Daoy (cell line): Measurements from ENCODE around the gene FSTL3. TPM values are rescaled to one million over a fixed set of nuclear protein-coding genes. Genes with fewer than 3 reads are reported as not detected.
"Not testable (repeated sequence)": the region's sequence is repeated elsewhere in the genome, so short reads cannot be mapped to it uniquely, and the experiment has no call there.

ENCODE experiments used
- DNase-seq: peaks from one replicate; pipeline ENCODE4 v3.0.0-alpha.2; 2015; ENCODE audit warnings: low read depth
- total RNA-seq: library from RNA; depleted of rRNA; stranded (reverse); fragments of >200 nt; shearing (Covaris generic); gene quantifications from 2 replicates; pipeline ENCODE4 v1.2.3, GENCODE V29; 2014; rRNA removed

Gene FSTL3
- total RNA-seq, result 104 and 119 TPM in 2 replicates

DNA sequence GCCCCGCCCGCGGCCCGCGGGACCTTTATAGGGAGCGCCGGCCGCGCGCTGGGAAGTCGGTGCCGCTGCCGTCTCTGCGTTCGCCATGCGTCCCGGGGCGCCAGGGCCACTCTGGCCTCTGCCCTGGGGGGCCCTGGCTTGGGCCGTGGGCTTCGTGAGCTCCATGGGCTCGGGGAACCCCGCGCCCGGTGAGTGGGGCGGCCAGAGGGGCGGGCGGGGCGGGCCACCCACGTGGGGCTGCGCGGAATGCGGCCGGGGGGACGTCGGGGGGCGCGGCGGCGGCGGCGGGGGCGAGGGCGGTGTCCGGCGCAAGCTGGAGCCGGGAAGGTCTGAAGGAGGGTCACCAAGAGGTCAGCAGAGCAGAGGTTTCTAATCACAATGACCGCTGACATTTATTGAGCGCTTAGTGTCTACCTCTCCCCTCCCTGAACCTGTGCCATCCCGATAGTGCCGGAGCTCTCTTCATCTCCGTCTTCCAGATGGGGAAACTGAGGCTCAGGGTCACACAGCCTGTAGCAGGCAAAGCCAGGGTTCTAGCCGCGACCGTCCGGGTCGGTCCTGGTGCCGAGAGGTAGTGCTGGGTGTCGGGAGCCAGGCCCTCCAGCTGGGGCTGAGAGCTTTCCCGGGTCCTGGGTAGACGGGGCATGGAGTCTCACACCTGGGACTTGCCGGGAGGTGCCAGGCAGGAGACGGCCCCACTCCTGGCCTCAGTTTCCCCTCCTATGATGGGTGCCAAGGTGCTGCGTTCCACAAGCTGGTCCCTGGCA, at the start of gene FSTL3:
FSTL3 (plus strand) TSS at position 54 of the 767 bp plus-strand sequence; CDS start at position 86, 32 bp downstream.
- peak; percentile 49 for DNase-seq

DNA sequence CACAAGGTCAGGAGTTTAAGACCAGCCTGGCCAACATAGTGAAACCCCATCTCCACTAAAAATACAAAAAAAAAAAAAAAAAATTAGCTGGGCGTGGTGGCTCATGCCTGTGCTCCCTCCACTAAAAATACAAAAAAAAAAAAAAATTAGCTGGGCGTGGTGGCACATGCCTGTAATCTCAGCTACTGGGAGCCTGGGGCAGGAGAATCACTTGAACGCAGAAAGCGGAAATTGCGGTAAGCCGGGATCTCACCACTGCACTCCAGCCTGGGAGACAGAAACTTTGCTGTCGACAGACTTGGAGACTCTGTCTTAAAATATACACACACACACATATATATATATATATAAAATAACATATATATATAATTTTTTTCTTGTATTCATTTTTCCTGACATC, 49.6 kb upstream of the FSTL3 start:
- DNase-seq, result not testable (repeated sequence)

DNA sequence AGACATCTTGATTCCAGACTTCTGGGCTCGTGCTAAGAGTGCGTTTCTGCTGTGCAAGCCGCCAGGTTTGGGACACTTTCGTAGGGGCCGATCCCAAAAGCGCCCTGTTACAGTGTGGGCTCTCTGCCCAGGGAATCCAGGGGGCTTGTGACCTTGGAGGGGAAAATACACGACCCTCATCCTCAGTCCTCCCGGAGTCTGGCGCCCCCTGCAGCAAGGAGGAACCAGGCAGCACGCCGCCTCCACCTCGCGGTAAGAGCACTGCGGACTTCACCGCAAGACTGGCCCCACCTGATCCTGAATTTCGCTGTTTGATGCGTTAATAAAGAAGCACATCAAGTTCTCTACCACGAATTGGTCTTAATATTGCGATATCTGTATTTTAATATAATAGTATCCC, 48.0 kb upstream of the FSTL3 start:
- no peak for DNase-seq

DNA sequence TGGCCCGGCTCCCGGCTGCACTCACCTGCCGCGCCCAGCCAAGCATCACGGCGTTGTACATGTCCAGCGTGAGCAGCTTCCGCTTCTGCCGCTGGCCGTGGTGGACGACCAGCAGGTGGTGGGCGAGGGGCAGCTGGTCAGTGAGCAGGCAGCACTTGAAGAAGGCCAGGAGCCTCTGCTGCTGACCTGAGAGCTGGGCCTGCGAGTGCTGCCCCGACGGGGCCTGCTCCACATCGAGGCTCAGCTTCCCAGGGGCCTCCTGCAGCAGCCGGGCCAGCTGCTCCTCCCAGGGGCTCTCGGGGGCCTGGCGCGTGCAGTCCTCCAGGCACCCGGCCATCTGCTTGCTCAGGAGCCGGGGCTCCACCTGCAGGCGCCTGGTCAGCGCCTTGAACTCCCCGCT, 46.7 kb upstream of the FSTL3 start:
- not testable (repeated sequence) for DNase-seq

DNA sequence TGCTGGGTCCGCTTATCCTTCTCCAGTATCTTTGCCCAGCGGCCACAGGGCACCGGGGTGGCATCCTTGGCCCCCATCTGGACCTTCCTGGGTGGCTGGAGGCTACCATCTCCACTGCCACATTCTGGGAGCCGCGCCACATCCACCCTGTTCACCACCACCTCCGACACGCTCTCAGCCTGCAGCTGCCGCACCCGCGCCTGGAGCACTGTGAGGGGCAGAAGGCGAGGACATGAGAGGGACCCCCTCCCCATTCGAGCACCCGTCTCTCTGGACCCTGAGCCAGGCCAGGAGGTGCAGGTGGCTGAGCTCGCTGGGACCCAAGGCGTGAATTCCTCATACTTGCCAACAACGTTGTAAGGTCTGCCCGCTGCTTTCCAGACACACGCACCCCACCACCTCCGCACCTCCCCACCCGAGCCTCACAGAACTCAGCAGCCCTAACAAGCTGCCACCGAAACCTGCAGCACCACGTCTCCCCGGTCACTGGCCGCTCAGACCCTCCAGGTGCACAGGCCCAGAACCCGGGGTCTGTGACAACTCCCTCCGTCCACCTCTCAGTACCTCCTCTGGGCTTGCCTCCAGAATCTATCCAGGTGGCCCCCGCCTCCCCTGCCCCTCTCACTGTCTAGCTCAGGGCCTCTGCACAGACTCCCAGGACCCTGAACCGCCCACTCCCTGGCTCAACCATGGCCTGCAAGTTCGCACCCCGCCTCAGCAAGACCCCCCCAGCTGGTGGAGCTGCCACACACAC, 46.1 kb upstream of the FSTL3 start:
- no peak for DNase-seq

DNA sequence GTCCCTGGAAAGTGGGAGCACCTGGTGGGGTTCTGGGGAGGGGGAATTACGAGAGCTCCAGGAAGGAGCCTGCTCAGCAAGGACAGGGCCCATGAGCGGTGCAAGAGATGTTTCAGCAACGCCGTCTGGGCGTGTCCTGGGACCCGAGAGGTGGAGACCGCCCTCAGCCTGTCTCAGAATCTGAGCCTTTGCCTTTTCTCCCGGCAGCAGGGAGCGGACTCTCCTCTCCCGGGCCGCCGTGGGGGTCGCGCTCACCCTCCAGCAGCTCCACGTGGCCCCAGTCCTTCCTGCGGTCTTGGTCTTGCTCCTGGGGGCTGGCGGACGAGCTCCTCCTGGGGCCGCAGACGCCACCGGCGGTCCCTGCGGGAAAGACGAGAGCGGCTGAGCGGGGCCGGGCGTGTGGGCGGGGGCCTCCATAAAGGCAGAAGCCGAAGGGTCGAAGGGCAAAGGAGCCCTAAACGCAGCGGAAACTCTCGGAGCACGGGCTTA, 43.6 kb upstream of the FSTL3 start:
- DNase-seq, result peak; percentile 82

DNA sequence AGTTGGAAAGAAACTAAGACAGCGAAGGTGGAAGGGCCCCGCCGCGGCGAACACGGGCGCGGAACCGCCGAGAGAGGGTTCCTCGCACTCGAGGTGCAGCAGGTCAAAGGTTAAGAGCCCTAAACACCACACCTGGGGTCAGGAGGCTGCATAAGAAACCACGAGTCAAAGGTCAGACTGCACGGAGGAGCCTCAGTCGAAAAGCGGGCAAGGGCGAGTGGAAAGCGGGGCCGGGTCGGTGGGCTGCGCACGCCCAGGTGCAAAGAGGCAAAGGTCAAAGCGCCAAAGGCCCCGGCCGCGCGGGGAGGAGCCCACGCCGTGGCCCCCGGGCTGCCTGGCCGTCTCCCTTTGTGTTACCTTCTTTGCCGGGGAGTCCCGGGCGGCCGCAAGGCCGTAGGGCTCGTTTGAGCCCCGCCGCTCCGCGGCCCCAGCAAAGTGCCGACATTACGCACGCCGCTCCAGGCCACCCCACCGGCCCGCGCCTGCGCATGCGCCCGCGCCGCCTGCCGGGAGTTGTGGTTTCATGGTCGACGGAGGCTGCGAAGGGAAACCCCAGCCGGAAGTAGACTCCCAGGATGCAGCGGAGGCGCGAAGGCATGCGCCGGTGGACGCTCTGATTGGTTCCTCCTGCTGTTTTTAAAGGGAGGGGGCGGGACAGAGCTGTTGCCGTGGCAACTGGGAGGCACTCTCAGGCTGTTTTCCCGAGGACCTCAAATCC, 43.0 kb upstream of the FSTL3 start, which contains the start of gene POLRMT:
POLRMT (minus strand) TSS at position 470 of the 718 bp plus-strand sequence; CDS start at position 445, 25 bp downstream.
- peak; percentile 99 for DNase-seq

DNA sequence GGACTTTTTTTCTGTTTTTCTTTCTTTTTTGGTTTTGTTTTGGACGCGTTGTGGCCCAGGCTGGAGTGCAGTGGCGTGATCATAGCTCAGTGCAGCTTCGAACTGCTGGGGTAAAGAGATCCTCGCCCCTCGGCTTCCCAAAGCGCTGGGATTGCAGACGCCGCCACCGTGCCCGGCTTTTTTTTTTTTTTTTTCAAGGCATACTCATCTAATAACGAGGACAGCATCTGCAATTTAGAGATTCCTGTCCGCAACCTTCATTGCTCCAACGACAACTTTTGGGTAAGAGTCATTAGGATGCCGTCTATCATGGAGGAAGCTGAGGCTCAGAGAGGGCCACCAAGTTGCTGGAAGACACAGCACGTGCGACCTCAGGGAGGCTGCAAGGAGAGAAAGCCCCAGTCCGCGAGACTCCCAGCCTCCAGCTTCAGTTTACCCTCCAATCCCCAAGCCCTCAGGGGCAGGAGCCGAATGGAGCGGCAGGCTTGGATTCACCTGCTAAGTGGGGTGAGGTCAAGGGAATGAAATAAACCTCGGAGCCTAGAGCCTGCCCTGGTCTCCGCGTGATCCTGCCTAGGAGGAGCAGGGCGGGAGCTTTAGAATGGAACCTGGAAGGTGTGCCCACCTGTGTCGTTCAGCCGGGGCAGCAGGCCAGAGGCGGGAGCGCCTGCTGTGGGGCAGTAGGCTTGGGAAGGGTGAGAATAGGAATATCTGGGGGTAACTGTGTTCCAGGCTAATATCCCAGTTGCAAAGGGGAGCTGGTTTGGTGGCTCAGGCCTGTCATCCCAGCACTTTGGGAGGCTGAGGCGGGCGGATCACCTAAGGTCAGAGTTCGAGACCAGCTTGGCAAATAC, 42.2 kb upstream of the FSTL3 start:
- DNase-seq, result no peak

DNA sequence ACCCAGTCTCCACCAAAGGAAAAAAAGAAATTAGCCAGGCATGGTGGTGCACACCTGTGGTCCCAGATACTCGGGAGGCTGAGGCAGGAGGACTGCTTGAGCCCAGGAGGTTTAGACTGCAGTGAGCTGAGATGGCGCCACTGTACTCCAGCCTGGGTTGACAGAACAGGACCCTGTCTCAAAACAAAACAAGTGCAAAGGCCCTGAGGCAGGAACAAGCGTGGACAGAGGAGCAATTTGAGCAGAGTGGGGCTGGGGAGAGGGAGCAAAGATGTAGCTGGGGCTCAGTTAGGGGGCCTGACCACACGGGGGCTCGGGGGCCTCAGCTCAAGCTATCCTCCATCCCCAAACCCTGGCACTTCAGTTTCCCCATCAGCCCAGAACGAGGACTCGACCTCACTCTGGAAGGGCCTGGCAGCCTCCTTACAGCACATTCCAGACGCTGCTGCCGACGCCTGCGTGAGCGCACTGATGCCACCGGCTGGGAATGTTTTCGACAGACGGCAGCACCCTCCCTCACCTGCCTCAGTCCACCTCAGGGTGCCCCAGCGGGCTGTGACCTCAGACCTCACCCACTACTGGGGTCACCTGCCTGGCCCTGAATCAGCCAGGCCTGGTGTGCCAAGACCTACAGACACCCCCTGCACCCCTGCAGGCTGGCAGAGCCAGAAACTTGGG, 41.1 kb upstream of the FSTL3 start:
- no peak for DNase-seq

DNA sequence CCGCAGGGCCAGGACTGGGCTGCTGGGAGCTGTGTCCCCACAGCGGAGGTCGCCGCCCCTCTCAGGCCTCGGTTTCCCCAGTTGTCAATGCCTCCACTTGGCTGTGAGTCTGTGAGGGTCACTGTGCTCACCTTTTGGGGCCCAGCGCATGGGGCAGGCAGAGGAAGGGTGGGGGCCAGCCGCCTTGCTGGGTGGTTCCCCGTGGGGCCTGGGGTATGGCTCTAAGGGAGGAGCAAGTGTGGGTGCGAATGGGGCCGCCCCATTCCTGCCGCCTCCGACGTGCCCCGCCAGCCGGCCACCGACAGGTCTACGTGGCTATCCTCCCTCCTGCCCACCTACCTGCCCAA, 37.3 kb upstream of the FSTL3 start:
- no peak for DNase-seq

DNA sequence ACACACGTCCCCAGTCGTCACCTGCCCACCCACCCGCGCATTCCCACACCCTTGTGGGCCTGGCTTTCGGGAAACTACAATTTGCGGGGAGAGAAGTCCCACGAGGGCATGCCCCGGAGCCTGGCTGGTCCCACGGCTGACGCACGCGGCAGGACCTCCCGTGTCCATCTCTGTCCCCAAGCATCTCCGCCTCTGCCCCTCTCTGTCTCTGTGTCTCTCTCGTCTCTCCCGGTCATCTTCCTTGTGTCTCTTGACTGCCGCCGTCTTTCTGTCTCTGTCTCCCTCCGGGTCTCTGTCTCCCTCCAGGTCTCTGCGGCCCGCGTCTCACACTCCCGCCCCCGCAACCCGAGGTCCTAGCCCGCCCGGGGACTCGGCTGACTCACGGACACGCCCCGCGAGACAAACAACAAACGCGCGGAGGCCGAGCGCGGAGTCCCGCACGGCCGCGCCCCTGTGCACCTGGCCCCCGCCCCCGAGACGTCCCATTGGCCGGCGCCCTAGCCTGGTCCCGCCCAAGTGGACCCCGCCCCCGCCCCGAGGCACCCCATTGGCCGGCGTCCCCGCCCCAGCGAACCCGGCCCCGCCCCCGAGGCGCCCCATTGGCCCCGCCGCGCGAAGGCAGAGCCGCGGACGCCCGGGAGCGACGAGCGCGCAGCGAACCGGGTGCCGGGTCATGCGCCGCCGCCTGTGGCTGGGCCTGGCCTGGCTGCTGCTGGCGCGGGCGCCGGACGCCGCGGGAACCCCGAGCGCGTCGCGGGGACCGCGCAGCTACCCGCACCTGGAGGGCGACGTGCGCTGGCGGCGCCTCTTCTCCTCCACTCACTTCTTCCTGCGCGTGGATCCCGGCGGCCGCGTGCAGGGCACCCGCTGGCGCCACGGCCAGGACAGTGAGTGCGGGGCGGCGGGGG, 36.7 kb upstream of the FSTL3 start, which contains the start of gene FGF22:
FGF22 (plus strand) TSS at position 627 of the 908 bp plus-strand sequence; CDS start at position 674, 47 bp downstream.
- DNase-seq, result peak; percentile 95

DNA sequence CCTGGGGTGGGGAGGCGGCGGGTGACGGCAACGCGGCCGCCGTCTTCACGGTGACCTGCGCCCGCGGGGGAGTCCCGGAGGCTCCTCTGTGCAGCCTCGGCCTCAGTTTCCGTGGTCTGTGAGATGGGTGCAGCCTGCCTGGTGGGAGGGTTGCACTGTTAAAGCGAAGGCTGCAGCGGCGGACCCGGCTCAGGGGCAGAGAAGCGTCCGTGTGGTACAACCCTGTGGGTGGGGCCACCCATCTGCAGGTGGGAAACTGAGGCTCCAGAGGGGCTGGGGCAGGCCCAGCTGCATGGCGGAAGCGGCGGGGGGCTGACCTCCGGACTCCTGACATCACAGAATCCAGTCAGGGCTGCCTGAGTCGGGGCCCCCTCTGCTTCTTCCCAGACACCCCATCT, 36.0 kb upstream of the FSTL3 start:
- no peak for DNase-seq

DNA sequence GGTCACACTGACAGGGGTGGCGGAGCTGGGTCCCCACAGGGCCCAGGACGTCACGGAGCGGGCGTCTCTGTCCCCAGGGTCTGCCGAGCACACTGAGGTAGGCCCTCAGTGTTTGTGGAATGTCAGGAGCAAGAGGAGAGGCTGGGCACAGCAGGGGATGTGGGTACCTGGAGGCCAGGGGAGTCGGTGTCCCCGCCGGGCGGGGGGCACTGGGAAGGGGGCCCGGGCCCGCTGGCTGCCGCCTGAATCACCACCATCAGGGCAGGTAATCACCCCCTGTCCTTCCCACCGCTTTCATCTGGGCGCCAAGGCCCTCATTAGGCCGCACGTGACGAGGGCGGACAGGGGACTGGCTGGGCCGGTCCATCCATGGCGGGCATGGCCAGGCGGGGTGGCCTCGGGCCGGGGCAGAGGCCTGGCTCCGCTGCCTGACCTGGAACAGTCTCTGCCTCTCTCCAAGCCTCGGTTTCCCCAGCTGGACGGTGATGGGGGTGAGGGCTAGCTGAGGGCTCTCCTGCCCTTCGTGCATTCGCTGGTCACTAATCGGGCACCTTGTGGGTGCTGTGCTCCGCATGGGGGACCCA, 35.5 kb upstream of the FSTL3 start:
- DNase-seq, result no peak

DNA sequence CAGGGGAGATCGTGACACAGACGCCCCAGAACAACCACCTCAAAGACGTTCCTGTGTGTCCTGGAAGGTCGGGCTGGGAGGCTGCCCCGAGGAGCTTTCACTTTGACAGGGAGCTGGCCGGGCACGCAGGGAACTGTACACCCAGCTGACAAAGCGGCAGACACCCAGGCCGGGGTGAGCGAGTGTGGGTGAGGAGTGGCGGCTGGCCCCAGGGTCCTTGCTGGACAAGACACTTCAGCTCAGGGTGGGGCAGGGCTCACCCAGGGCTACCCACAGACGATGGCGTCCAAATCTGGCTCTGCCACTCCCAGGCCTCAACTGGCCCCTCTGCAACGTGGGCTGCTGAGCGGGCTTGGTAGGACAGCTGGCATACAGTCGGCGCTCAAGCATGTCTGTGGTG, 34.5 kb upstream of the FSTL3 start:
- DNase-seq, result no peak

DNA sequence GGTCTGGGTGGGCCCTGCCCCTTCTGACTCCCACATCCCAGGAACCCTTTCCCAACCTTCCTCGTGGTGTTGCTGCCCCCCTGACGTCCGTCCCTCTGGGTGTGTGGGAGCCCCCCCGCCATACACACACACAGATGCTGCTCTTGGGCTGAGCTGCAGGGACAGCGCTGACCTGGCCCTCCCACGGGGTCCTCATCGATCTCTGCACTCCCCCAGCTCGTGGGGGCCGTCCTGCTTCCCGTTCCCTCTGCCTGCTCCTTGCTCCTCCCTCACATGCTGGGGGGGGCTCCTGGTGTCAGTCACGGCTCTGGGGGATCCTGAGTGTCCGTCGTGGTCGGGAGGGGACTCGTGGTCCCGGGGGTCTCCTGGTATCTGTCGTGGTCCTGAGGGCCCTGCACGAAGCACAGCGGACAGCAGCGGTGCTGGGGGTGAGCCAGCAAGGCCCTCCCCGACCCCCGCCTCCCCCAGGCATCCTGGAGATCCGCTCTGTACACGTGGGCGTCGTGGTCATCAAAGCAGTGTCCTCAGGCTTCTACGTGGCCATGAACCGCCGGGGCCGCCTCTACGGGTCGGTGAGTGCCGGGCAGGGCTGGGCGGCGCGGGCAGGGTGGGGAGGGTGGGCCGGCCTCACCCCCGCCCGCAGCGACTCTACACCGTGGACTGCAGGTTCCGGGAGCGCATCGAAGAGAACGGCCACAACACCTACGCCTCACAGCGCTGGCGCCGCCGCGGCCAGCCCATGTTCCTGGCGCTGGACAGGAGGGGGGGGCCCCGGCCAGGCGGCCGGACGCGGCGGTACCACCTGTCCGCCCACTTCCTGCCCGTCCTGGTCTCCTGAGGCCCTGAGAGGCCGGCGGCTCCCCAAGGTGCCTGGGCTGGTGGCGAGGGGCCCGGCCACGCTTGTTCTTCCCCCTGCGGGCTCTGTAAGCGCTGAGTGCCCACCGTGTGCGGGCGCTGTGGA, 33.1 kb upstream of the FSTL3 start:
- no peak for DNase-seq

DNA sequence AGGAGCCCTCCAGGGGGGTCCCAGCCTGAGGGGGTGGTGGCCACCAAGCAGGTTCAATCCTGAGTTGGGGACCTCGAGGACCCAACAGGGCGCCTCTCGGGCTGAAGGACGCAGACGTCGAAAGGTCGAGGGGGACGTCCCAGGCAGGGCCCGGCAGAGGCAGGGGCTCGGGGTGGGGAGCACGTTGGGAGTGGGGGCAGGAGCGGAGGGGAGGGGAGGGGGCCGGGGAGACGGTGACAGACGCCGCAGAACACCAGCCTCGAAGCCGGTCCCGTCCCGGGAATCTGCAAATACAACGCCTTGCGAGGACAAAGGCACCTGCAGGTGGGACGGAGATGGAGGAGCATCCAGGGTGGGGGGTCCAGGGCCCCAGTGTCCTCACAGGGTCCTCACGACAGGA, 32.5 kb upstream of the FSTL3 start:
- no peak for DNase-seq

DNA sequence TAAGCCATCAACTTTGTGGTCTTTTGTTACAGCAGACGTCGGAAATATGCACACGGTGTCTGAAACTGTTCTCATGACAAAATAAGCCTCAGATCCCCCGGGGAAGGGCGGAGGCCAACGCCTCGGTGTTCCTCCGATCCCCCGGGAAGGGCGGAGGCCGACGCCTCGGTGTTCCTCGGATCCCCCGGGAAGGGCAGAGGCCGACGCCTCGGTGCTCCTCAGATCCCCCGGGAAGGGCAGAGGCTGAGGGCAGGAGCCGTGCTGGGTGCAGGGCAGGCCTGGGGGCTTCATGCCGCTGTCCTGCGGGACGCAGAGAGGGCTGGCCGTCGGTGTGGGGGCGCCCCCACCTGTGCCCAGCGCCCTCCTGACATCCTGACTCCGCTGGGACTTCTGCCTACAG, 31.8 kb upstream of the FSTL3 start:
- no peak for DNase-seq

DNA sequence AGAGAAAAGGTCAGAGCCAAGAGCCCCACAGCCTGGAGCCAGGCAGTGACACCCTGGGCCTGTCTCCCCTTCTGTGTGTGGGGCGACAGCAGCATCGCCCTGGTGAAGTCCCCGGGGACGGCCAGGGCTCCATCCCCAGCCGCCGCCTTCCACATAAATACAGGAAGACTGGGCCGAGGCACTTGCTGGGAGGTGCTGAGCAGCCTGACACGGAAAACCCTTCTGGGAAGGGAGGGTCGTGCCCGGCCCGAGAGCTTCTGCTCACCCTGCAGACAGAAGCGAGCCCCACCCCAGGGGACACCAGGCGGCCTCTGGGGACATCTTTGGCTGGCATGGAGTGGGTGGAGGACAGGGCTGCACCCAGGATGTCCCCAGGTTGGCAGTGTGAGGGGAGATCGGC, 31.4 kb upstream of the FSTL3 start:
- DNase-seq, result no peak
